HG03558 (cell line): ENCODE results near the gene NDUFAF5.

ENCODE experiments used
- ATAC-seq: cut with Tn5 transposase; IDR thresholded peaks from one replicate; pipeline ENCODE4 v1.9.1; 2021; ENCODE audit warnings: moderate number of reproducible peaks; ENCODE audit not compliant: unreplicated experiment; ENCODE audit errors: extremely low read depth

The NDUFAF5 gene

DNA sequence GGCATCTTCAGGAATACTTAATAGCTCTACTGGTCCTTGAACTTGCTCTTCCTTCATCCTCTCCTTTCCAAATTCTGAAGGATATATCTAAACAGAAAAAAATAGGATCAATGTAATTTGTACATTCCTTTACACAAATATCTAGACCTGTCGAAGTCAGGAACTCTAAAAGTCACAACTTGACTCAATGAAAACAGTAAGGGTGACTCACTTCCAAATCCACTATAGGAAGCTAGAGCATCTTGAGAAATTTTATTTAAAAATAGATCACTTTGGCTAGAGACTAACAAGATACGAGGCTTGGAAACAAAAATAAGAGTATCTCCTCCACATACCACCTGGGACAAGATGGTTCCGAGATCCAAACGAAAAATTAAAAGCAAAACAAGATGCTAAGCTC is 12.3 kb upstream of the NDUFAF5 start:
- no peak for ATAC-seq

DNA sequence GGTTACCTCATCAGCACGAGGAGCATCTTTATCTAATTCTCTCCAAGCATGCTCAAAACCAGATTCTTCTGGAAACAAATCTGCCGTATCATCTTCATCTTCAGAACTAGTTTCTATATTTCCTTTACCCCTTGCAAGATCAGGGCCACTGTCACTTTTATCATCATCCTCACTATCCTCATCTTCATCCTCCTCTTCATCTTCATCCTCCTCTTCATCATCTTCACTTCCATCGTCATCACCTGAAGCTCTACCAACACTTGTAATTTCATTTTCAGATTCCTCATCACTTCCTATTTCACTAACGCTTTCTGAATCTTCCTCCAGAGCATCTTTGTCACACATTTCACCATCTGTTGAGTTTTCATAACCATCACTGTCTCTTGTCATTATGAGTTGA is 9.0 kb upstream of the NDUFAF5 start:
- ATAC-seq: no peak

DNA sequence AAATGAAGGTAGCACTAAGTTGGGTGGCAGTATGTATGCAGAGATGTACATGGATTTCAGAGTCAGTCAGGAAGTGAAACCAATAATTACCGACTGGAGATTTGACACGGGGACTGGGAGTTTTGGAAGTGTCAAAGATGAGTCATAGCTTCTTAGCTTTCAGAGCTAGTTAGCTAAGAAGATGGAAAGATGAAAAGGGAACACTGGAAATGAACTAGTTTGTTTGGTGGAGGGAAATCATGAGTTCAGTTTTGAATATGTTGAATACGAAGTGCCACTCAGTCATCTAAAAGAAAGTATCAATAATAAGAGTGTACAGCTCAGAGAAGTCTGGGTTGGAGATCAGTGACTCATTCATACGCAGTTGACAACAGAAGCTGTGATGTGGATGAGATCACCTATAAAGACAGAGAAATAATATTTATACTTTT is 7.6 kb upstream of the NDUFAF5 start:
- no peak for ATAC-seq

DNA sequence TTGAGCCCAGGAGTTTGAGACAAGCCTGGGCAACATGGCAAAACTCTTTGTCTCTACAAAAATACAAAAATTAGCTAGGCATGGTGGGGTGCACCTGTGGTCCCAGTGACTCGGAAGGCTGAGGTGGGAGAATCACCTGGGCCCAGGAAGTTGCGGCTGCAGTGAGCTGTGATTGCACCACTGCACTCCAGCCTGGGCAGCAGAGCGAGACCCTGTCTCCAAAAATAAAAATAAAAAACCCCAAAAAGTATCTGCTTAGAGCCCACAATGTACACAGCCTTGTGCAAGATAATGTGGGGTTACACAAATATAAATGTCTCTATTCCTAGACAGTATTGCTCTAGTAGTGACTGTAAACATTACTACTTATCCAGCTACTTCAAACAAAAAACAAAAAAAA is 6.0 kb upstream of the NDUFAF5 start:
- ATAC-seq: no peak

DNA sequence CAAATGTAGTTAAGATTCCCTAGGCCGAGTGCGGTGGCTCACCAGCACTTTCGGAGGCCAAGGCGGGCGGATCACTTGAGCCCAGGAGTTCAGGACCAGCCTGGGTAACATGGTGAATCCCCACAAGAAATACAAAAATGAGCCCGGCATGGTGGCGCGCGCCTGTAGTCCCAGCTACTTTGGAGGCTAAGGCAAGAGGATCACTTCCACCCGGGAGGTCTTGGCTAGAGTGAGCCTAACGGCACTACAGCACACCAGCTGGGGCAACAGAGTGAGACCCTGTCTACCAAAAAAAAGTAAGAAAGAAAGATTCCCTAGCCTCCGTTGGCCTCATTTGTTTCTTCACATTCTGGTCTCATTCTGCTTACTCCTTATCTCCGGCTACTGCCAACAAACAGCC is 1.3 kb upstream of the NDUFAF5 start:
- ATAC-seq: no peak

DNA sequence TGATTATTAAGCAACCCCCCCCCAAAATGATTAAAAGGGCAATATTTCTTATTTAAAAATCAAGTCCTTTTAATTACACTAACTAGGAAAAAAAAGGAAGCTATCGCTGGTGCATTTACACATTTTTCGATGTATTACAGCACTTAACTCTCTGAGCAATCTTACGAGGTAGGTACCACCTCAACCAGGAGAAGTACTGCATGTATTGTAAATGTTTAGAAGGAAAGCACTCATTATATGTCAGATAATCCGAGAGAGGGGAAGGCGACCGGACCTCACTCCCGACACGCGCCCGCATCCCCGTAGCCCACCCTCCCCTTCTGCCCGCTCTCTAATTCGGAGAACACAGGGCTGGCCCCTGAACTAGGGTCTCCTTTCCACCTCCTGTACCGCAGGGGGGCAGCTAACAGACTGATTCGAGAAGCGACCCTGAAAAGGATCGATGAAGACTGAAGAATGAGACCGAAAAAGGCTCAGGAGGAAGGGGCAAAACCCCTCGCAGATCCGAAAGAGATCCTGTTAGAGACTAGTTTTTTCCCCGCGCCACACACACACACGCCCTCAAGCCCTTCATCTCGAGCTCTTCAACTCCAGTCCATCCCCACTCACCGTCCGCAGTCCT is 446 bp upstream of the NDUFAF5 start:
- ATAC-seq: no peak

DNA sequence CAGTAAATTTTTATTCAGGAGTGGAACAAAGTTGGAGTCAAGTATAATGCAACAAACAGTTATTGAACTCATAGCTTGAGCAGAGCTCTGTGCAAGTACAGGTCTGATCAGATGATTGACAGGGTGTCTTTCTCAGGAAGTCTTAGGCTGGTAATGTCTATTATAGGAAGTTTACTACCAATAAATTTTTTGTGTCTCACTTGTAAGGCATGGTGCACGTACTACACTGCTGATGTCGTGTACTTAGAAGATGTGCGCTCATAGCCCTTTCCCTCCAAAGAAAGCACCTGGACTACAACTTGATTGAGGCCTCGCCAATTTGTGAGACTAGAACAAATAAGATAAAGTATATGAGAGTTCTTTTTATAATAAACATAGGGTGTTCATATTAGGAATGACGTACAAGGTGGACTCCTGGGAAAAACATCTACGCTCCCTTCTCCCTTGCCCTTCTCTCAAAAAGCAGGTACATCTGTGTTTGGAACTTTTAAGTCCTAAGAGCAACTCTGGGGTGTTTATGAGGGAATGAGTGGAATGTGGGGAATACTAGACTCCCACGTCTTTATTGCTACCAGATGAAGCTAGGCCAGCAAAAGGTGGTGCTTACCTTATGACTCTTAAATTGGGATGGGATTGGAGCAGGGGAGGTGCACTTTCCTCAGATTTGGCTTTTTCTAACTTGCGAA is 1.5 kb downstream of the NDUFAF5 start:
- no peak for ATAC-seq

DNA sequence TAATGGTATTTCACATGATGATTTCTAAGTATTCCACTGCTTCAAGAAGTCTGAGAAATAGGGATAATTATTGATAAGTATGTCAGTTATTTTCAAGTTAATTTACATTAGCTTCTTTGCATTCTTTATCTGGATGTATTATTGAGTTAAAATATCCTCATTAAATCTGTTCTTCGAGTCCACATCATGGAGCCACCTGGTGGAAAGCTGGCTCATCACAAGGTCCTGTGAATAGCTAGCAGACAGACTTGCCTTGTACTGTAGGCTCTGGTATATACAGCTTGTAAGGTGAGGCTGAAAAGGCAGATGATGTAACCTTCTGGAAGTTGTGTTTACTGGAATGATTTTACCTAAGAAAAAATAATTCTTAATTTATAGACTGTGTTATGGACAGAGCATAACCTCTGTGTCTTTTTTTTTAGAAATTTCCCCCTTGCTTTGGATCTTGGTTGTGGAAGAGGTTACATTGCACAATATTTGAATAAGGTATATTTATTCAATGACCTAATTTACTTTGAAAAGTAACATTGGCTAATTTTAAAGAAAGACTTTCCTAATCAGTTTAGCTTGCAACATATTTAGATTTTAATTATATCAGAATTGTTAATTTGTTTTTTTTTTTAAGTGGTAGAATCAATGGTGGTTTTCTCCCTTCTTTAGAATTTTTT is 3.5 kb downstream of the NDUFAF5 start:
- no peak for ATAC-seq

DNA sequence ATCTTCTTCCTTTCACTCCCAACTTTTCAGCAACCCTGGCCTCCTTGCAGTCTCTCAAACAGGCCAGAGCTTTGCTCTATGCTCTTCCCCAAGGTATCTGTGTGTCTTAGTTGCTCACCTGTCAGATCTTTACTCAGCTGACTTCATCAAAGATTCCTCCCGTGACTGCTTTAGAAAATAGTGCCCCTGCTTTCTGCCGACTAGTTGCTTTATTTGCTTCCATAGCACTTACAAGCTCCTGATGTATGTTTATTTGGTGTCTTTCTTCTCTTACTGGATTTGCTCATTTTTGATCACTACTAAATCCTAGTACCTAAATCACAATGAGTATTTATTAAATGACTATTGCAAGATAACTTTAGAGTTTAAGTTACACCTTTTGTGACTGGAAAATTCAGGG is 5.9 kb downstream of the NDUFAF5 start:
- ATAC-seq: no peak

DNA sequence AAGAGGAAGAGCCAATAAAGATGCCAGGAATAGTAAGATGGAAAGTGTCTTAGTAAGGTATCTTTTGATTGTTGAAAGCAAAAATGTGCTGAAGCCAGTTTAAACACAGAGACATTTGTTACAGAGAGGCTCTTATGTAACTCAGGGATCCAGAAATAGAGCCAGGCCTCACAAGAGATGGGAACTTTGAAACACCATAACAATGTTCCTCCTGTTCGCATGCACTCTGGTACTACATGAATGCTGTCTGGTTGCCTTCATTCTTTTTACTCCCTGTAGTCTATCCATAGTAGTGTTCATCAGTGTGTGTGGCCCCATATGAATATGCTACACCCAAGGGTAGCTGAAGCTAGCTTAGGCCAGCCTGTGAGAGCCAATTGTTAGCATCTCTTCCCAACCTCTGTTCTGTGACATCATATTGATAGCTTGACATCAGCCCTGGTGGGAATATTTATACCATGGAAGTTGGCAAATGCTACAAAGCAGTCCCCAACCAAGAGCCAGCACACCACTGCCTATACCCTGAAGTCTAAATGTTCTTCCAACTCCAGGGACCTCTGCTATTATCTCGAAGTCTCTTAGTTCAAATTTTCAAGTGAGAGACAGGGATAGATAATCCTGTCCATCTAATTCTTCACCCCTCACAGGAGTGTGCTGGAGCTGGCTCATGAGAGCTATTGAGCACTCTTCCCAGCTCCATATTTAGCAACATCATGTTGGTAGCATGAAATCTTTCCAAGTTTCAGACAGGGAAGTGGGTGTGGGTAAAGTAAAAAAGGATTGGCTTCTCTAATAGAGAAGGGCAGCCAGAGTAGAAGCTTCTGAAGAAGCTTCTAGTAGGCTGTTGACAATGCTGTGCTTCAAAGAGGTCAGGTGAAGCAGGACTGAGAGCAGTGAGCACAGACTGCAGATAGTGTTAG is 7.0 kb downstream of the NDUFAF5 start:
- ATAC-seq: no peak

DNA sequence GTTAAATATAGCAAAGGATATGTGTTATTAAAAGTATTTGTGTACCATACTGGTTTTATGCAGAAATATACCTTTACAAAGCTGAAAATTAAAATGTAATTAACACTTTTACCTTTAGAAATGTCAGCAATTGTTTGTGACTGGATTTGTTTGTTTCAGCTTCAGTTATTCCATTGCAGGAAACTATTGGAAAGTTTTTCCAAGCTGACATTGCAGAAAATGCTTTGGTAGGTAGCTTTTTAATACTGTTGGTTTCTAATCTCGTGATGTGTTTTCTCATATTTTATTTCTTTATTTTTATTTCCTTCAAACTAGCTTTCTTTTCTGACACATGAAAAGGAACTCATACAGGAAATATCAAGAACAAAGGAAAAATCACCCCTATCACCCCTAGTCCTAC is 8.2 kb downstream of the NDUFAF5 start:
- ATAC-seq: no peak

DNA sequence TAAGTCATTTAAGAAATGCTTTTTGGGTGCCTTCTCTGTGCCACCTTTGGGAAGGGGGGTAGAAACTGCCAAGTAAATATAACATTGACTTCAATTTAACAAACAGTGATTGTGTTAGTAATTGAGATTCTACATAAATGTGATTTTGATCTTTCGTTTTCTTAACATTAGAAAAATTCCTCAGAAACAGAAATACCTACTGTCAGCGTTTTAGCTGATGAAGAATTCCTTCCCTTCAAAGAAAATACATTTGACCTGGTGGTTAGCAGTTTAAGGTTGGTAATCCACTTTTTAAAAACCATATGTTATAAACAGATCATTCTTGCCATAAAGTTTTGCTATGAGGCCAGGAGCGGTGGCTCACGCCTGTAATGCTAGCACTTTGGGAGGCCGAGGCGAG is 9.8 kb downstream of the NDUFAF5 start:
- ATAC-seq: no peak

DNA sequence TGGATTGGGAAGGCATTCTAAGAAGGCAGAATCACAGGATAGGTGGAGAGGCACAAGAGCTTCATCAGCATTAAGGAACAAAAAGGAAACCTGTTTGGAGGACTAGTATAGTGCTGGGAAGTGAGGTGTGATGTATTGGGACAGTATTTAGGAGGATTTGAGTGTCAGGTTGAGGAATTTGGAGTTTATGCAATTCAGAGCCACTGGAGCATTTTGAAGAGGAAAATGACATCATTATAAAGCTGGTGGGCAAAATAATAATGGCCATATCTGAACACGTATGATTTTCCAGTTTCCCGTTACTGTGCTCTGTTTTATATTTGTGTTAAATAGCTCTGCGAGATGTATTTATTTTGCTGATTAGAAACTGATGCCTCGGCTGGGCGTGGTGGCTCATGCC is 14.2 kb downstream of the NDUFAF5 start:
- no peak for ATAC-seq

DNA sequence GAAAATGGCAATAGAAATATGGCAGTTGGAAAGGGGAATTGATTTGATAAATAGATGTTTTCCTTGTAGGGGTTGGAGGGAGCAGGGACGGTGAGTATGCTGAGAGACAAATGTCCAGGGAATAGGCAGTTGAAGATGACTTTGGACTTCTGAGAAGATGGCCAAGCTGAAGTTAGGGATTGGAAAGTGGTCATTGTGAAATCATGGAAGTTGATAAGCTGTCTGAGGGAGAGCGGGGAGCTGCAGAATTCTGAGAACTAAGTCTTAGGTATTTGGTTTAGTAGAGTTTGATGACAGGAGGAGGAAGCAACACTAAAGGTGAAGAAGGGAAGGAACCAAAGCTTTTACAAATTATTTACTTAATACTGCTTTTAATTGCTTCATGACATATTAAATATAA is 15.1 kb downstream of the NDUFAF5 start:
- no peak for ATAC-seq

DNA sequence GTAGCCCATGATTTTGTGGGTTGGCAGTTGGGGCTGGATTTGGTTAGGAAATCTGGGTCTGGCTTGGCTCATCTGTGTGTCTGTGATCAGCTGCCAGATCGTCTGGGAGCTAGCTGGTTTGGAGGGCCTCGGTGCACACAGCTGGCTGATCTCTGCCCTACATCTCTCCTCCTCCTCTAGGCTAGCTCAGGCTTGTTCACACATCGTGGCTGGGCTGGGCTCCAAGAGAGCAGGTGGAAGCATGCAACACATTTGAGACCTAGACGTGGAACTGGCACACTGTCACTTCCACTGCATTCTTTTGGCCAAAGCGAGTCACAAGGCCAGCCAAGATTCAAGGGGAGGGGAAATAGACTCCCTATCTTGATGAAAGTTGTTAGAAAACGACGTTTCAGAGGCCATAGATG is 15.9 kb downstream of the NDUFAF5 start:
- ATAC-seq: no peak

DNA sequence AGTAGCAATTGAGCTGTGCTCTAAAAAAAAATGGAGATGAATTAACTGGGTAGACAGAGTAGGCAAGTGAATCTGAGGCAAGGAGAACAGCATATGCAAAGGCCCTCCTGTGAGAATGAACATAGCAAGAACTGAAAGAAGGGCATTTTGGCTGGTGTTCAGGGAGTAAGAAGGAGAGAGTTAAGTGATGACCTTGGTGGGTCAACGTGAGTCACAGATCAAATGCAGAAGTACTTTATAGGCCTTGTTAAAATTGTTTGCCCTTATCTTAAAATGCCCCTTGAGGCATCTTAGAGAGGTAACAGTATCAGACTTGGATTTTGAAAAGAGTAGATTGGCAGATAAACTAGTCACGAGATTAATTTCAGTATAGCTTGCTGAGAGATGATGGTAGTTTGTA is 24.5 kb downstream of the NDUFAF5 start:
- no peak for ATAC-seq

DNA sequence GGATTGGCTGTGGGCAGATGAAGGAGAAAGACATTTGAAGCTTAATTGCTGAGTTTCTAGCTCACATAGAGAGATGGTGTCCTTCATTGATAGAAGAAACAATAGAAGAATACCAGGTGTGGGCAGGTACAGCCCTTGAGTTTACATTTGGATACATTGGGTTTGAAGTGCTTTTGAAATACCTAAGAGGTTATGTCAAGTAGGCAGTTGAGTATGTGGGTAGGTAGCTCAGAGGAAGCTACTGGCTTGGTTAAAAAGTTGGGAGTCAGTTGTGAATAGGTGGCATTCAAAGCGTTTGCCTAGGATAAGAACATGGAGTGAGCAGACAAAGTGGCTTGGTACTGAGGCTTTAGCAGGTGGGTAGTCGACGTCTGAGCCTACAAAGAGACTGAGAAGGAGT is 25.0 kb downstream of the NDUFAF5 start:
- ATAC-seq: no peak

DNA sequence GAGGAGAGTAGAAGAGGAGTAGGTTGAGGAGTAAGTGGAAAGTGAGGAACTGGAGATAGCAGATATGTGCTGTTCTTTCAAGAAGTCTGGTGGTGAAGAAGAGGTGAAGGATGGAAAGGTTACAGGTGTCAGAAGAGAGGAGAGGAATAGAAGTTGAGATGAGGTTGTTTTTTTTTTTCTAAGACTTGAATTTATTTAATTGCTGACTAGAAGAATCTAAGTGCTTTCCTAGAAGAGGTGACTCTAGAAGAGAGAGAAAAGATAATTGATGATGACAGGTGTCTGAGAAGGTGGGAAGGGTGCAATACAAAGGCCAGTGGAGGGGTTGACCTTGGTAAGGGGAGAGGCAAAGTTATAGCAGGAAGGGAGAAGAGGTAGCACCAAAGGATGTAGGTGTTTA is 25.6 kb downstream of the NDUFAF5 start:
- no peak for ATAC-seq

DNA sequence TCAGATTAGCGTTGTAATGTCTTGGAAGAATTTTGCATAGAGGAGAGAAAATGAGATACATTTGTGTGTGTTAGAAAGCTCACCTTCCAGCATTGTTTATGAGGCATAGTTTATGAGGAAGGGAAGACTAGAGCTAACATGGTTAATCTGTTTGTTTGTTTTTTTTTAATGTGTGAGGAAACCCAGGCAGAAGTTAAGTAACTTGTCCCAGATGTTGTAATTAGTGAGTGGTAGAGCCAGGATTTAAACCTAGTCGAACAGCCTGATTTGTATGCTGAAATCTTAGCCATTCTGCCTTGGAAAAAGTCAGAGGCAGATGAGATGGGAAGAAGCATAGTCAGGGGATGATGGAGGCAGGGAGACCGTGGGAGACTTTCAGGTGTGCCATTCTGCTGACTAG is 29.1 kb downstream of the NDUFAF5 start:
- ATAC-seq: no peak

DNA sequence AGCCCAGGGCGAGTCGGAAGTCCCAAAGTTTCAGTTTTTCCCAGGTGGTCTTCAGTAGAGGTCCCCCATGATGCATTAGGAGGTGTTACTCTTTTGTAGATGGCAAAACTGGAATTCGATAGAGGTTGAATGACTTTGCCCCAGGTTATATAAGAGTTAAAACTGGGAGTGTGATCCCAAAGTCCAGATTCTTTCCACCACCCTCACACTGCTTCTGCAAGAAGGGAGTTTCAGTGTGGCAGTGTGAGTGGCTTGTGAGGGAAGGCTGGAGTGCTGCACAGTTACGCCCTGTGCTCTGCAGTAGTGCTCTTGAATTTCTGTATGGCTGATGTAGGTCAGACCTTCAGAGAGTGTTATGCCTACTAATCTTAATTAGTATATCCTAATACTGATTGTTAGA is 29.8 kb downstream of the NDUFAF5 start:
- no peak for ATAC-seq

DNA sequence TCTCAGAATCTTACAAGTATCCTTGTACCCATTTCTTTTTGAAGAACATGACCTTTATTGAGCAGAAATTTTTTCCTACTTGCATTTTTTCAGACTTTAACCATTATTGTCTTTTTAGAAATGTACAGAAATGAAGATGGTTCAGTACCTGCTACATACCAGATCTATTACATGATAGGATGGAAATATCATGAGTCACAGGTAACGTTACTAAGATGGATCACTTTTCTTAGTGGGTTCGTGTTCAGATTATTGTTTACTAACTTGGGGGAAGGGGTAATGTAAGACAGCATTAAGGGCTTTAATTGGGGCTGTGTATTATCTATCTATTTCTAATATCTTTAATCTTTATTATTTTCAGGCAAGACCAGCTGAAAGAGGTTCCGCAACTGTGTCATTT is 31.9 kb downstream of the NDUFAF5 start:
- ATAC-seq: no peak
